SIG-M5 treated with dmso at 0.1 percent for 504 hours (cell line): Measurements from ENCODE around the gene KCNT2.
"Not testable (repeated sequence)": the region's sequence is repeated elsewhere in the genome, so short reads cannot be mapped to it uniquely, and the experiment has no call there.

ENCODE experiments used
- DNase-seq: peaks from one replicate; lab custom pipeline; 2025; ENCODE audit not compliant: unreplicated experiment; lab: John Stamatoyannopoulos, UW

The KCNT2 gene

DNA sequence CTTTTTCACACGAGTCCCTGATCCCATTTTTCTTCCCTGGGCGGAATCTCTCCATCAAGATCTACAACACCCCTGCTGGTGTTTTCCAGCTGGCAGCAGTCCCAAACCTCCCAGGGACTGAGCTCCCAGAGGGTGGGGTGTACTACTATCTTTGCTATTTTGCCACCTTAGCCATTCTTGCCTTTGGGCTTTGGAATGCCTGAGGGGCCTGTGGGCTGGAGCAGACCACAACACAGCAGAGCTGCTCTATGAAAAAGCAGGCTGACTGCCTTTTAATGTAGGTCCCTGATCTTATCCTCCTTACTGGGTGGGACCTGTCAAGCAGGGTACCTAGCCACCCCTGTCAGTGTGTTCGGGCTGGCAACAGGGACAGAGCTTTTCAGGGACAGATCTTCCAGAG lies 91.9 kb downstream of the KCNT2 start:
- no peak for DNase-seq

DNA sequence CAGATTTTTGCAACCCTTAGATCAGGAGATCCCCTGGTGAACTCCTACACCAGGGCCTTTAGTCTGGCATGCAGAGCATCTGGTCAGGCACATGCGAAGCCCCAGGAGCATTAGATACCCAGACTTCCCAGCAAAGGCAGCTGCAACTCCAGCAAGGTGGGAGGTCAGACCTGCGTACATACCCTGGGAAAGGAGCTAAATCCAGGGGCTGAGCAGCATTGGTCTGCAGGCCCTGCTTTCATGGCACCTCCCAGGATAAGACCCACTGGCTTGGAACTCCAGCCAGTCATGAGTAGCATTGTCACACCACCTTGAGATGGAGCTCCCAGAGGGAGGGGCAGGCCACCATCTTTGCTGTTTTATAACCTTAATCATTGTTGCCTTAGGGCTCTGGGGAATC lies 92.3 kb downstream of the KCNT2 start:
- no peak for DNase-seq

DNA sequence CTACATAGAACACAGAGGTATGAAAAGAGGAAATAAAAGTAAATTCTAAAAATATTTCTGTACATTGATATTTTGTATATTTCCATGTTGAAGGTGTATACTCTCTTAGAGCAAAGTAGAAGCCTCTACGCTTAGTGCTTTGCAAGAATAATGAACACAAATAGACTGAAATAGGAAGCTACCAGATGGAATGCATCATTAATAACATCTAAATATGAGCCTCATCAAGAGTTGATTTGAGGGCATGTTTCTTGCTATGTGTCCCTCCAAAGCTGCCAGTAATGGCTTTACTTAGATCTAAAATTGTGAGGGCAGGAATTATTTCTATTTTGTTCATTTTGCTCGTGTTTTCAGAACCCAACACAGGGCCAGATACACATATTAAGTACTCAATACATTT lies 94.4 kb downstream of the KCNT2 start:
- no peak for DNase-seq

DNA sequence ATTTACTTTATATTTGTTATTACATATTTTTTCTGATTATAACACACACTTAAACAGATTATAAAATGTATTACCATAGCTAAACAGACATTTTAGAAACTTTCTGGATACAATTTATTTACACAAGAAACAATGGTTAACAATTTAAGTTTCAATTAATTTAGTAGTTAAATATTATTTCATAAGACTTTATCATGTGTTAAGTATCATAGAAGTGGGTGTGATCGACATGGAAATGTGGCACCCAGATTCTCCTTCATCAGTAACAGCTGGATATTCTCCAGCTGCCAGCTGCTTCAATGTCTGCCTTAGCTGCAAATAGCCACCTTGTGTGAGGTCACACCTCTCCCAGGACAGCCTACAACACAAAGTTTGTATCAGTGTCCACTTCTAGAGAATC lies 97.8 kb downstream of the KCNT2 start:
- no peak for DNase-seq

DNA sequence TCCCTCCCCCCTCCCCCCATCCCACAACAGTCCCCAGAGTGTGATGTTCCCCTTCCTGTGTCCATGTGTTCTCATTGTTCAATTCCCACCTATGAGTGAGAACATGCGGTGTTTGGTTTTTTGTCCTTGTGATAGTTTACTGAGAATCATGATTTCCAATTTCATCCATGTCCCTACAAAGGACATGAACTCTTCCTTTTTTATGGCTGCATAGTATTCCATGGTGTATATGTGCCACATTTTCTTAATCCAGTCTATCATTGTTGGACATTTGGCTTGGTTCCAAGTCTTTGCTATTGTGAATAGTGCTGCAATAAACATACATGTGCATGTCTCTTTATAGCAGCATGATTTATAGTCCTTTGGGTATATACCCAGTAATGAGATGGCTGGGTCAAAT lies 104.0 kb downstream of the KCNT2 start:
- not testable (repeated sequence) for DNase-seq

DNA sequence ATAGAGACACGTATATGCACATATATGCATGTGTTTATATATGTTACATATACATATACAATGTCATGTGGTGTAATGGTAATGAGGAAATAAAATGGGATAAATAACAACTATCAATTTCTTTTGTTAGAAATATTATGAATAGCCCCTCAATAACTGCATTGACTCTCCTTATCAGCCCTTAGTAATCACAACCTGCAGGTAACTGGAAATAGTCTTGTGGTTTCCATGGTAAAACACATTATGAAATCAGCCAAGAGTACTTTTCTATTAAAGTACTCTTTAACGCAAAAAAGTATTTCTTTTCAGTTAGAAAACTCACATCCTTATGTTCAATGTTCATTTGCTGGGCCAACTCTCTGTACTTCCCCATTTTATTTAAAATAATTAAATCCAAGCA lies 105.8 kb downstream of the KCNT2 start:
- DNase-seq: no peak

DNA sequence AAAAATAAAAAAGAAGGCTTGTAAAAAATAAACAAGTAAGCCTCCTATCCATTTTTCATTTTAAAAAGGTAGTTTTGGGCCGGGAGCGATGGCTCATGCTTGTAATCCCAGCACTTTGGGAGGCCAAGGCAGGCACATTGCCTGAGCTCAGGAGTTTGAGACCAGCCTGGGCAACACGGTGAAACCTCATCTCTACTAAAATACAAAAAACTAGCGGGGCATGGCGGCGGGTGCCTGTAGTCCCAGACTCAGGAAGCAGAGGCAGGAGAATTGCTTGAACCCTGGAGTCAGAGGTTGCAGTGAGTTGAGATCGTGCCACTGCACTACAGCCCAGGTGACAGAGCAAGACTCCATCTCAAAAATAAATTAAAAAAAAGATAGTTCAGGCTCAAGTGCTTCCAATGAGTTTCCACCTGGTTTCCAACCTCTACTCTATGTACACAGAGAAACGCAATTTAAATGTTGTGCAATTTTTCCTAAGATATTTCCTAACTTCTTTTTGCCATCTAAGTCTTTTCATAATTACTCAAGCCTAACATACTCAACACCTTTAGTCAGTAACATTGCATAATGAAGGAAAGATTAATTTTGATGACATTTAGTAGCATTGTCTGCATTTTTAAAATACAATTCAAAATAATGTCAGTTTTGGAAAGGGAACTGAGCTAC lies 106.3 kb downstream of the KCNT2 start:
- DNase-seq: no peak

DNA sequence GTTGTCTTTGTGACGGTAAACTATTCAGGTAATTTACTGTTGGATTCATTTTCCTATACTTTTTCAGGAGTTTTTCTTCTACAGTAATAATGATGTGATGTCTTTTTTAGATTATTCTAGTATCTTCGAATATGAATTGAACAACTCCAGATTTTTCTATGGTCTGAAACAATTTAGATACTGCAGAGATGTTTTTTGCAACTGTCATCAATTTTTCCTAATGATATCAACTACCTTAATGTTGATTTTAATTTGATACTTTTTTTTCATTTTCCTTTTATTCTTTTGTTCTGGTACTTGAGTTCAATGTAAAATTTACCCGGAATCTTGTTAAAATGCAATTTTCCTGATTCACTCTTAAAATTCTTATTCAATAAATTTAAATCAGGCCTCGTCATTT lies 110.4 kb downstream of the KCNT2 start:
- DNase-seq: no peak

DNA sequence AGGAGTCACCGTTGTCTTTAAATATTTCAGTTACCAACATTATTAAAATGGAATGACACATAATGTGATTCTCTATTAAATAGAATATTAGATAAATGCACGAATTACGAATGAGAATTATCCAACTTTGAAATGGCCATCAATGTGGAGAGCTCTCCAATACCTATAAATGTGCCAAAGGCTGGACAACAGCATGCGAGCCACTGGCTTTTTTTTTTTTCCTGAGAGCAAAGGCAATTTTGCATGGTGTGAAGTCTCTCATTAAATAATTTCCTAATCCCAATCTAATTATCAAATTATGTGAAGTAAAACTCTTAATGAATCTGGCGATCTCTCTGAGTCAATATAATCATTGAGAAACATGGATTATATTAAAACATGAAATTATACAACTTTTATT lies 113.5 kb downstream of the KCNT2 start:
- DNase-seq: no peak

DNA sequence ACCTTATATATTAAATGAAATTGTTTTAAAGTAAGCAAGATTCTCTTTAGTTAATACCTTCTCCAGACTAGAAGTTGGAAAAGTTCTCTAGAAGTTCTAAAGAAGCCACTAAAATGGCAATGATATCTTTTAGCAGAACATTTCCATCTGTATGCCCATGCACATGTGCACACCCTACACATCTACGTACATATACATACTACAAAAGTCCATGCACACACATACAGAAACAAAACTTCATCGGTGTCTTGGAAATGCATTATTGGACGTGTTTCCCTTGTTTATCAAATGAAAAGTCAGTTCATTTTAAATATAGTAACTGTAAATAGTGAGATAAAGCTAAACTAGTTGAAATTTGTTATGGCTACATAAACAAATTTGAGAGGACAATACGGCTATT lies 114.4 kb downstream of the KCNT2 start:
- DNase-seq: no peak

DNA sequence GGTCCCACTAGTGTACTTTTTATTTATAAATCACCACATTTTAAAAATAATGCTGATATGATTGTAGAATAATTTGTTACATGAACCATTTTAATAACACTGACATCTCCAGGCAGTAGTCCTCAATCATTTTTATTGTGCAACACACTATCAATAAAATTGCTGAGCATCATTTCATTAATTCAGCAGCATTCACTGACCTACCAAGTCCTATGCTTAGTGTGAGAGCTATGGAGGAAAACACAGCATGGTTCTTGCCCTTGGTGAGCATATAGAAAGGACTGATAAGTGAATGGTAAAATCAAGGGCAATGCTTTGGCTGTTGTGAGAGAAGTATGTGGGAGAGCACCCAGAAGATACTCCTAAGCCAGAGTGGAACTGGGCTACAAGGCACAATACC lies 119.7 kb downstream of the KCNT2 start:
- DNase-seq: no peak

DNA sequence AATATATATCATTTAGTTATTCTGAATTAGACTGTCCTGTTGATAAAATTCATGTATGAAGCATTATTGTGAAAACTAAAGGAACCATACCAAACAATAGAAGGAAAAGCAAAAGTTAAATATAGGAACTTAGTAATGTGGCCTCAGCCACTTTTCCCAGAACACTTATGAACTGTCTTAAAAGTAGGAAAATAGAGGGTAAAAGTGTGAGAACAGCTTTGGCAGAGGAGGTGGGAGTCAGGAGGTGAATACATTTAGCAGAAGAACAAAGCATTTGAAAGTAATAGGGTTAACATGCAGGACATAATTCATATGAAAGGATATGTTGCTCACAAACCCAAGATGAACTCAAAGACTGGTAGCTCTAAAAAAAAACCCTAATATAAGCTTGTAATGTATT lies 121.9 kb downstream of the KCNT2 start:
- no peak for DNase-seq

DNA sequence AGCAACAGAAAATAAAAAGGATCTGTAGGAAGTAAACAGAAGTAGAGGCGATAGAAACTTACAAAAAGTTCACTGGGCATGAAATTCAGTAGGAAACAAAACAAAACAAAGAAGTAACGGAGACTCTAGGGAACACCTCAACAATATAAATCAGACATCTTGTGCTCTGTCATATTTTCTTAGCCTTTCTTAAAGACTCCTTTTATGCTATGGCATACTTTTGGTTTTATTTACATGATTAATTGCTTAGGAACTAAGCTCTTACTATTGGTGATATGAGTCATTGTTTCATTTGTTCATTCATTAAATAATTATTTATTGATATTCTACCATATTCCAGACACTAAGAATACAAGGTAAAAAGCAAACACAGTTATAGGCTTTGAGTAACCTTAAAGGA lies 126.6 kb downstream of the KCNT2 start:
- DNase-seq: no peak

DNA sequence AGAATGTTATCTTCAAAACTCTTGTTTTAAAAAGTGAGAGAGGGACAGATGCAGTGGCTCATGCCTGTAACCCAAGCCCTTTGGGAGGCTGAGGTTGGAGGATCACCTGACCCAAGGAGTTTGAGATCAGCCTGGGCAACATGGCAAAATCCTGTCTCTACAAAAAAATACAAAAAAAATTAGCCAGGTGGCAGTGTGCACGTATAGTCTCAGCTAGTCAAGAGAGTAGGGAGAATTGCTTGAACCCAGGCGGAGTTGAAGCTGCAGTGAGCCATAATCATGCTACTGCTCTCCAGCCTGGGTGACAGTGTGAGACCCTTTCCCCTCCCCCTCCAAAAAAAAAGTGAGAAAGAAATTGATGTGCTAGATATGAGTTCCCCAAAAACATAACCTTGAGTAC lies 131.0 kb downstream of the KCNT2 start:
- DNase-seq: no peak

DNA sequence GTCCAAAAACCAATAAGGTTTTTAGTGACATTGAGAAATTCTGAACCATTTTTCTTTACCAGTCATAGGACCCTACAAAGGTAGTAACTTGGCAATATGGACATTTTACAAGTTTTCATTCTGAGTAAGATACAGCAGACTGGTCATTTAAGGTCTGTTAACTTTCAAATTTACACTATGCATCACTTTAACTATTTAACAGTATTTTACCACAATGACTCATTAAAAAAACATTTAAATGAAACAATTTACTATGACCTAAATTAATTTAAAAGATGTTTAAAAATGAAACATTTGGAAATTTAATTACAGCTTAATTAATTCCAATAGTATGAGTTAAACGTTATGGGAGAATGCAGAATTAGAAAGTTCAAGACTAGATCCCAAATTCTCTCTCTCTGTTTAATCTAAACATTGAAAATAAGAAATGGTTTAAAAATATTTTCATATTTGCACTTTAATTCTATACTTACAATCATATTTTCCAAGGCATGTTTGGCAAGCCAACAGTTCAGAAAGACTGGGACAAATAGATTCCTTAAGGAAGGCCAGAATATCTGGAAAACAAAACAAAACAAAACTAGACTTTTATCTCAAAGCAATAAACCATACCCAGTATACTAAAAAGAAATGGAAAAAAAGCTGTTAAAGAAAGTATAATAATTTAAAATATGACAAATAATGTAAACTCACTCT lies 140.9 kb downstream of the KCNT2 start:
- DNase-seq: no peak

DNA sequence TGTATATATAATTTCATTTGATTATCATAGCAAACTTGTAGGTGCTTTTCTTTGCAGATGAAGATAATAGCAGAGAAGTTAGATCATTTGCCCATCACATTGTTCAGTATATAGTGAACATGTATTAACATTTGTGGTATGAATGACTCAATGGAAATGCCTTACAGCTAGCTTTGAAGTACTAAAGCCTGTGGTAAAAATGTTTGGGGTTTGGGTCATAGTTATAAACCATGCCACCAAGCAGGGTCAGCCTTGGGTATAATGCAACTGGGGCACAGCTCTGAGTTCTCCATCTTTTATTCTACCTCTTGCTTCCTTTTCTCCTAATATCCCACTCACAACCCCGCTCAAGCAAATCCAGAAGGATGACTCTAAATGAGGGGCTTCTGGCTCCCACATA lies 141.6 kb downstream of the KCNT2 start:
- no peak for DNase-seq

DNA sequence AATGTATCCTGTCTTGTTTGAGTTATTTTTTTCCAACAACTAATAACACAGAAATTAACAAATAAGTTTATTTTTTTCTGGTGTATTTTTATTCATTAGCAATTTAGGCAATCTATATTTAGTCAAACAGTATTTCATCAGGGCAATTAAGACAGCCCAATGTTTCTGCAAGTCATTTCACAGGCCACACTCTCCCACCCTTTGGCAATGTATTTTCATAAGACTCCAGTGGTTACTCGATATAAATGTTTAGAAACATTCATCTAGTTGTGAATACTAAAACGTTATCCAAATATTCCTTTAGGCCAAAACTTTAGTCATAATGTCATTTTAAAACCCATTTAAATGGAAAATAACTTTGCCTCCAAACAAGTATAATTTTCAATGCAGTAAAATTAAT lies 142.1 kb downstream of the KCNT2 start:
- no peak for DNase-seq

DNA sequence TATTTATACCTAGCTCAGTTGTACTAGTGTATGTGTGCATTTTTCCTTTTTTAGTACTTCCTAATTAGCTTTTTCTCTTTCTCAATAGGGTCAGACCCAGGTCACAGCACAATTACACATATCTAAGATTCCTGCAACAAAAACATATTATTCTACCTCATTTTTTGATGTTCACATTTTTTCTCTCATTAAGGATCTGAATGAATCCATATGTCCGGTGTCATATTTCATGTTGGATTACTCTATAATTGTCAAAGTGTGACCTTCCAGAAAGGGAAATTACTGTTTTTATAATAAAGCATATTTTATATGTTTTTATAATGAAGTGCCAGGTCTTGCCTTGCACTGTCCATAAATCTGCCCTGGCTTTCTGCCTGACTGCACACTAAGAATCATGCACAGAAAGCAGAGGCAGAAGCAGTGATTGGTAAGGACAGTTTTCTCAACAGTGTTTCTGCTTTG lies 143.7 kb downstream of the KCNT2 start:
- DNase-seq: peak; percentile 3

DNA sequence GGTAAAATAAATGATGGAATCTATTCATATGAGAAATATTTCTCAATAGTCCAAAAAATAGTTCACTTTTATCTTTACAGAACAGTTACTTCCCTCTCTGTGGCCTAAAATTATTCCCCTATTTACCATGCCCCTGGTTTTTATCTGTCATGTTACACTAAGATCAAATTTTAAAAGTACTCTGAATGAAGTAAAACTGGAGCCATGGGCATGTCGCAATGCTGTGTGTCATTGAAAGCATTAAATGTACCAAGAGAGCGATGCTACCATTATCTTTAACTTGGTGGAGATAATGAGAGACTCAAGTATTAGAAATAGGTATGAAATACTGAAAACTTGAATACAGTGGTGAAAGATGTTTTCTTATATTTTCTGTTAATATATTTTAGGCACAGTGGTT lies 146.2 kb downstream of the KCNT2 start:
- DNase-seq: no peak

DNA sequence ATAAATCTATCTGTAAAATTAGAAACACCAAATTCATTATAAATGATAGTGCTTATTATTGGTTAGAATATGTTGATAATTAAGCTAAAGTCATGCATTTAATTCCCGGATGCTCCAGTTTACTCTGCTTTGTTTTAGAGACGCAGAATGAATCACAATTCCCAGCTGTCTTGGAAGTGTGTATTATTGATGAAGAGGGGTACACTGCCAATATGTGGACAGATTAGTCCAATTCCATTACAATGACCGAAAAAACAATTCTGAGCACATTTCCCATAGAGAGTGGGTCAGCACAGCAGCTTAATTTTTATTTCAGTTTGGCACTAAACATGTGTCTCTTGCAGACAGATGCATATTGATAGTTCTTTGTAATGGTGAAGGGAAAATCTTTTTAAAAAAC lies 146.7 kb downstream of the KCNT2 start:
- no peak for DNase-seq

DNA sequence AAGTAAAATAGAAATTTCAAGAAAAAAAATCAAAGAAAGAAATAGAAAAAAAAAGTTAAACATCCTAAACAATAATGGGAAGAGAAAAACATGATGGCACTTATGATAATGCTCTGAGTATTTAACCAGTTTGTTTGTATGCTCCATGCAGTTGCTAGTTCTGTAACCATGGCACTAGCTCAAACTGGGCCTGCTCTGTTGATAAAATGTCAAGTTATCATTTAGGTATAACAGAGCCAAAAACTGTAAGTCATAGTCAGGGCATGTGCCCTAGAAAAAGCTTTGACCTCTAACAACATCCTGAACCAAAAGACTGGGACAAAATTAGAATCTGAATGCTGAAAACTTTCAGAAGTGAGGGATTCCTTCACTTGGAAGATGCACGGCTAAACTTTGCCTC lies 148.9 kb downstream of the KCNT2 start:
- DNase-seq: no peak

DNA sequence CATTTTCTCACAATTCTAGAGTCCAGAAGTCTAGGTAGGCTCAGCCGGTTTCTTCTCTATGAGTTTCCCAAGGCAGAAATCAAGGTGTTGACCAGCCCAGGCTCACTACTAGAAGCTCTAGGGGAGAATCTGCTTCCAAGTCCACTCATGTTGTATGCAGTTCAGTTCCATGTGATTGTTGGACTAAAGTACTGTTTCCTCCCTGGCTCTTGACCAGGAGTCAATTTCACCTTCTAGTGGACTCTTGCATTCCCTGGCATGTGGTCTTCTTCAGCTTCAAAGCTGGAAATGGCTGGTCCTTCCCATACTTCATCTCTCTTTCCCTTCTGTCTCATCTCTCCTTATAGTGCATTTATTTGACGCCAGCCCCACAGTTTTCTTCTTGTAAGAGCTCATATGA lies 153.4 kb downstream of the KCNT2 start:
- no peak for DNase-seq

DNA sequence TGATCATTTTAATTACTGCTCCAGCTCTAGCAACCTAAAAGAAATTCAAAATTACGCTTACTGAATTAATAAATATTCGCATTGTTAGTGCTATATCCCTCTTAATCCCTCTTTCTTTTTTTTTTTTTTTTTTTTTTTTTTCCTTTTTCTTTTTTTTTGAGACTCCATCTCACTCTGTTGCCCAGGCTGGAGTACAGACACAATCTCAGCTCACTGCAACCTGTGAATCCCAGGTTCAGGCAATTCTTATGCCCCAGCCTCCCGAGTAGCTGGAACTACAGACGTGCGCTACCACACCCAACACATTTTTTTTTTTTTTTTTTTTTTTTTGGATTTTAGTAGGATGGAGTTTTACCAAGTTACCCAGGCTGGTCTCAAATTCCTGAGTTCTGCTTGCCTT lies 157.1 kb downstream of the KCNT2 start:
- DNase-seq: no peak
